HuH-7.5 (cell line): ENCODE results near the gene PTPRT.

ENCODE experiments used
- DNase-seq: peaks from one replicate; pipeline ENCODE4 v3.0.0; 2011; ENCODE audit warnings: low spot score

The PTPRT gene

DNA sequence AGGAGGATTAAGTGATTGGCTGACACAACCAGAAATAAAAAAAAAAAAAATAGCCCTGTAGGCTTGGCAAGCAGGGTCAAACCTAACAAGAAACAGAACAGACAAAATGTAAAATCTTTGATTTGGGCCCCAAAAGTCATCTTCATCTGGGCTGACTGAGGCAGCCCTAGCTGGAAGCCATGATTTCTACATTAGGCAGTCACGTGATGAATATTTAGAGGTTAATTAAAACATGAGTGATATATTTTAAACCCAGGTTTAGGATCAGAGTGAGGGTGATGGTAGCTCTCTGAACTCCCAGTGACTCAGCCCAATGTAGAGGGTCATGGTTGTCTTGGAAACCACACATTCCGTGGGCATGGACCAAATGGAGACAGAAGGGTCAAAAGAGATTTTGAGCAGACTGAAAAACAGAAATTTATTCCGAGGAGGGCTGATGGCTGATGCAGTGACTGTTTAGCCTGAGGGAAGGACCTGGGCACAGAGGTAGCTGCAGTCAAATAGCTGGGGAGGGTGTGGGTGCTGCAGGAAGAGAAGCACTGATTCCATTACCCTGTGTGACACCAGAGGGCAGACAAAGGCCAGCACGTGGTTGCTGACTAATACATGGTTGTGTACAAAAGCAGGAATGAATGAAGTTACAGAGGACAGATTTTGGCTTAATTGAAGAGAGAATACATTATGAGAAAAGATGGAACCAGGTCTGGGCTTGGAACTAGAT lies 998.4 kb downstream of the PTPRT start:
- no peak for DNase-seq

DNA sequence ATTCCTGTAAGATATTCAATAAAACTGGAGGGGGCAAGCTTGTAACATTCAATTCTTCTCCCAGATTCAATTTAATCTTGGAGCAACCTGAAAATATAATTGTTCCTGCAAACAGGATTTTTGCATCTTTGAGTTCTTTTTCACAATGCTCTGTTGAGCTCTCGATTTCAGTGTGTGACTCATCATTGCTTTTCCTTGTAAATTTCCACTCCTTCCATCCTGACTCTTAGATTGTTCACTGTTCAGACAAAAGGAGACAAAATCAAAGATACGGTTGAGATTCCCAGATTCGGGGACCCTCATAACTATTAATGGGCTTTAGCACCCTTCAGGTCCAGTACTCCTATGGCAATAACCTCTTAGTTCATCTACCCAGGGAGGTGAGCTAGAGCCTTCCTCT lies 999.6 kb downstream of the PTPRT start:
- no peak for DNase-seq

DNA sequence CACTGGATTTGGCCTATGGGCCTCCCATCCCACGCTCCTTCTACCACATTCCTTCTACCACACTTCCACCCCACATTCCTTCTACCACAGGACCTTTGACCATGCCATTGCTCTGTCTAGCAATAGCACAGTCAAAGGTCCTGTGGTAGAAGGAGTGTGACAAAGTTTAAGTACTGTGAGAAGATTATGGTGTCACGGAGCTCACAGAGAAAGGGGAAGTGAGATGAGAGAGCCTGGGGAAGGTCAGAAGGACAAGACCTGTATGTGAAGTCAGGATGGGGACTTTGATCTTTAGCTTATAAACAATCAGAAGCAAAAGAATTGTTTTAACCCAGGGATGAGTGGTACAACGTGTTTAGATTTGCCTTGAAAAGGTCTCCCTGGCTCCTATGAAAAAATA lies 1003.4 kb downstream of the PTPRT start:
- no peak for DNase-seq

DNA sequence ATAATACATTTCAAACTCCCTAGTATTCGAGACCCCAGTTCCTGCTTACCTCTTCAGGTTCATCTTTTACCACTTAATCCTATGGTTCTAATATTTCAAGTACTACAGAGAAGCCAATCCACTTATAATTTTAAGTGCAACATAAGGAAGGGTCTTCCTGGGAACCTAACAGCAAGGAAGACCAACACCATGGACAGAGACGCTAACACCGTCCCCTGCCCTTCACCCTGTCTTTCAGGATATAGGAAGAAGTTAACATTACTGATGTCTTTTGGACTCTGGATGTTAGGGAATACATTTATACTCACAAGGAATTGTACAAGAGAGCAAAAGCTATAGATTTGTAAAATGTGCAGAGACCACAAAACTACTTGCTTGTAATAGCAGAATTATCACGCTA lies 1006.6 kb downstream of the PTPRT start:
- no peak for DNase-seq

DNA sequence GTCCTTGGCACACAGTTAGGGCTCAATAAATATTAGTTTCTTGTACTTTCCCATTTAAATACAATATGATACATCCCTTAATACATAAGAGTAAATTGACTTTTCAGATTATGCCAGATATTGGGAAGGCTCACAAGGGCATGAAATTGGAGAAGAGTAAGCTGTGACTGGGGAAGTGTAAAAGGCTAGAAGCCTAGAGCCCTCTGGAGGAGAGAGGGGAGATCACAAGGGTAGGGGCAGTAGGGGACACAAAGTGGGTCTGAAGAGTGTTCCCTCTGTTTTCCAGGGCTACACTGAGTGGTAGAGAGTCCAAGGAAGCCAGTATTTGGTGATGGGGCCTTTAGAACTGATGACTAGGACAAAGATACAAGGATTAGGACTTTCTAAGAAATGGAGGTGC lies 1008.6 kb downstream of the PTPRT start:
- DNase-seq = no peak

DNA sequence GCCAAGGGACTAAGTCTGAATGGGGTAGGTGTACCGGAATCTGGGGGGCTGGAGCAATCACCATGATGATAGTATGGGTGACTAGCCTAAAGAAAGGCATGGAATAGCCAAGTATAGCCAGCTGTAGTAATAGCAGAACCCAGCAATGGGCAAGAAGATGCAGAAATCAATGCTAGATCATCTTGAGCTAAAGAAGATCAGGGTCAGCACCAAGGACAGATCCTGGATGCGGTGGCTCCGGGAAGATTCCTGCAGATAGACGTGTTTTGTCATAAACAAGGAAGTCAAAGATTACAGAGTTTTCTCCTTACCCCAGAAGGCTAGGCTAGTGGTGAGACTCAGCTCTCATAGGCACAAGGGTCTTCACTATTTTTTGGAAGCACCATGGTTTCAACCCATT lies 1009.9 kb downstream of the PTPRT start:
- no peak for DNase-seq

DNA sequence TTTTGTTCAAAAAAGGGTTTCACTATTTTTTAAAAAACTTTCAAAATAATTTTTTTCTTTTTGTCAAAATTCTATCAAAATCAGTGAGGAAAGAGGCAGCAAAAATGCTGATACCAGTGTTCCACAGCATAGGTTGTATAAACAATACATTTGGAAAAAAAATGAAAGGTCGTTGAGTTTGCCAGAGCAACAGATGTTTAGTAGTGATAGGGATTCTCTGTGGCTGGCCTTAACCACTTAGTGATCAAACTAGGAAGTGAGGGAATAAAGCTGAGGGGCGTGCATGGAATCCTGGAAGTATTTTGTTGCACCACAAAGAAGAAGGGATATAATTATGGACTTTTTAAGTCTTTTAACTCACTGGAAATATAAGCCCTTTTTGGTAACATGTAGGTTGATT lies 1016.3 kb downstream of the PTPRT start:
- DNase-seq = no peak

DNA sequence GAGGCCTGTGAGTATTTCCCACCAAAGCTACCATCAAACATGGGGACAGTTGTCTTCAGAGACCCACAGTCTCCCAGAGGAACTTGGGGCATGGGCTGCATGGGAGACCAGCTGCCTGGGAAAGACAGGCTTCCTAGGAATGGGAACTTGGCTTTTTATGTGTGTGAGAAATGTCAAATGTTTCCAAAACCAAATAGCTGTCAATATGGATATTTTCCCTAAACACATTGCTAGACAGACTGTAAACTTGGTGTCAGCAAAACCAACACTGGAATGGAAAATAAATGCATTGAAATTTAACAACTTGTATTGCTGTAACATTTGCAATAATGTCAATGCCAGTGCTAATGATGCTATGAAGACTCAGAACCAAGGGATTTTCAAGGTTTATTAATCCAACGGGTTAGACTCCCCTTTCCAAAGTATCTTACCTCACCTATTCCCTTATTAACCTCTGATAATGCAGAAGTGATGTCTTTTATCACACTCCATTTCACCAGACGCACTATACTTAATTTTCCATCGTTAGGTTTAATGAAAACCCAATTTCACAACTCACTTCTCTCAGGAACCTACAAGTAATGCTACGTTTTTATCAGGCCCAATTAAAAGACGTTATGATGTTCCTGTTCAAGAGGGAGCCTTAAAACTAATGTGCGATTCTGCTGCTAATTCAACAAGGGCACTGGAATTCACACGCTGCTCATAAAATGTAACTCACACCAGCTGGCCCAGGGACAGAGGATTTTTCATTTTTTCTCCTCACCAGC lies 1025.4 kb downstream of the PTPRT start:
- DNase-seq = no peak

DNA sequence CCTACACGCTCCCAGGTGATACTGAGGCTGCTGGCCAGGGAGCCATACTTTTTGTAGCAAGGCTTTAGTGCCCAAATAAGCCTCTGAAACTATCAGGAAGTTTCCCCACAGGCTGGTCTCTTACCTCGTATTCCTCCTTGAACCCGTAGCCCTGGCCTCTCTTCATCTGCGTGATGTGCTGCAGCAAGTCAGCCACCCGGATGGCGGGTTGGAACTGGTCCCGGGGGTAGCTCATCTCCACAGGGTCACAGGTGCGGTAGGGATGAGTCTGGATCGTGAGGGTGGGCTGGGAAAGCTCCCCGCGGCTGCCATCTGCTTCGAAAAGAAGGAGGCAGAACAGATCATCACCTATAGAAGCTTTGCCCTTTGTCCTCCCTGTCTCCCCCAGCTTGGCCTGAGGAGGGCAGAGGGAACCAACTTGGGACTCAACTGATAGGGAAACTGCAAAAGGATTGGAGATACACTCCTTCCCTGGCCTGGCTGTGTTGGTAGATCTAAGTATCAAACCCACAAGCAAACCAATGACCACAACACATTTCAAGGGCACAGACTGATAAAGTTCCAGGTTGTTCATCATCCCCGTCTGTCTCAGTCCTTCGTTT lies 1028.4 kb downstream of the PTPRT start:
- no peak for DNase-seq

DNA sequence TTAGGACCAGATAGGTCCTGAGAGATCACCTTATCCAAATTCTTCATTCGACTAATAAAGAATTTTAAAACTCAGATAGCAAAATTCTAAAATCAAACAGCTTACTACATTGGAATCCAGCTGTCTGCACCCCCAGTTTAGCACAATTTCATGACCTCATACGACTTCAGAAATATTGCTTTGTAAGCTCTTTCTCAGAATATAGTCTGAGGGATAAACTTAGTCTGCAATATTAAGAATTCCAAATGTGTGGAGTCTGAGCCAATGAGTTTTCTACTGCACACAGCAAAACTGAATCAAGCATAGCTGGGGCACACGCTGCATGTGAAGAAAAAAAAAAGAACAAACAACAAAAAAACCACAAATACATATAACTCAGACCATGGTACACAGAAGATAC lies 1029.9 kb downstream of the PTPRT start:
- DNase-seq = no peak

DNA sequence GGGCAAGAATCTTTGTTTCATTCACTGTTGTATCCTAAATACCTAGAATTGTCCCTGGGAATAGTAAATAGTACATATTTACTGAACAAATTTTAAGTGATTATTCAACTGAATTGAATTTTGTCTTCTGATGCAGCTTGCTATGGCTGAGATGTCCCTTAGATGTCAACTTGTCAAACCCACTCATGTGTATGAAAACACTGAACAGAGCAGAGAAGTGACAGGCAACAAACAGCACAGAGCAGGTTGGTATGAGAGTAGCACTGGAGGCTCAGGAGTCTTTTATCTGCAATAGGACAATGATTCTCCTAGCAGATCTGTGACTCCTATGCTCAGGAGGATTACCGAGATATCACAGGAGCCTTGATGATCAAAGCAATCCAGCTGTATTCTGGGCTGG lies 1031.4 kb downstream of the PTPRT start:
- no peak for DNase-seq

DNA sequence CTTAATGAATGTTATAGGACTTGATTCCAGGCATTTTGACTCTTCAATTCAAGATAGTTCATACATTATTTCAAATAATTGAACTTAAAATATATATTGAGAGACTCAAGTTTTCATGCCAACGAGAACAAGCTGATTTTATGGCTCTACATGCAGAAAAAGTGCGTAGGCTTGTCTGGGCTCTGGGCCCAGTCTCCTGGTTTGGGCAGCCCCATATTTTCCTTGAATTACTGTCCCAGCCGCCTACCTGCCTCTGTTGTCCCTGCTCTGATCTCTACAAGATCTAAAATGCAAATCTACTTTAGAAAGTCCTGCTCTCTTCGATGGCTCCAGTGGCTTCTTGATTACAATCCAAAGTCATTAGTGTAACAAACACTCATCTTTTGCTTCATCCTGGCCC lies 1034.1 kb downstream of the PTPRT start:
- DNase-seq = no peak

DNA sequence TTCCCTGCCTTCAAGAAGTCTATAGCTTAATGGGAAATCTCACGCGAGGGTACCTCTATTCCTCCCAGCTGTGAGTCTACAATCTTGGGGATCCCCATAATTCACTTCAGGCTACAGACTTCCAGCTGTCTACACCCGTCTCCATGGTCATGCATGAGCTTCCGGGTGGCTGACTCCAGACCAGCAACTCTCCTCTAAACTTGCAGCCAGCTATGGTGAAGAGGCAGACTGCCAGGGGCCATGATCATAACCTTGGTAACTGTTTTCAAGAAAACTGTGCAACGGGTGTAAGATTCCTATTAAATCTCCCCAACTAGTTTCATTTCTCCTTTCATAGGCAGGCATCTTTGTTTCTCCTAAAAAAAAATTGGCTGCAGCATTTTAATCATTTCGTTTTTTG lies 1037.1 kb downstream of the PTPRT start:
- no peak for DNase-seq

DNA sequence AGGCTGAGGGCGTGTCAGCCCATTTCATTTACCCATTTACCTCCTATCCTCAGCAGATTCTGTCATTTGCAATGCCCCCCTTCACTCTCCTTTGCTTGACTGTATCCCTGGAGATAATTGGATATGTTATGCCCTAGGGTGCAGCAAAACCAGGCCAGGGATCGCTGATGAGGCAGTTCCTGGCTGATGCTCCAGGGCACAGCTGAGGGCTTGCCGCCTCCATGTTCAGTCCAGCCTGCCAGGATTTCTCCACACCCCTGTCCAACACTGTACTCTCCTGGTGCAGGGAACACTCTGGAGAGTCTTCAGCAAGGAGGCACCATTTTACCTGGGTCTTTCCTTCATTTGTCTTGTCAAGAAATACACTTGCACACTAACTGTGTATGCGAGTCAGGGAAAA lies 1039.5 kb downstream of the PTPRT start:
- DNase-seq = no peak

DNA sequence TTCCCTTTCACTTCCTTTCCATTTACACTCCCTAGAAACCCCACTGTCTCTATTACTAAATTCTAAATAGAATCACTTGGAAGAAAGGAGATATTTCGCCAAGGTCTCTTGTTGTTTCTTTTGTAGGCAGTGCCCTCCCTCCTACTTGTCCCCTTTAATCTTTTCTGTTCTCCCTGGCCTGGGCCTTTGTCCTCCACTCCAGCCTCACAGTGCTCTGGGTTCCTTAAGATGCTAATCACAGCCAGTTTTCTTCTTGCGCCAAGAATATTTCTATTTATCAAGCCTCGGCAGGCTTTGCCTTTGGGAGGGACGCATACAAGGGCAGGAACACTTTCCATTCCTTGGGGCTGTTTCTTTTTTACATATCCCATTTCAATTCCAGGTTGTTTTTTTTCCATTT lies 1051.0 kb downstream of the PTPRT start:
- DNase-seq = no peak

DNA sequence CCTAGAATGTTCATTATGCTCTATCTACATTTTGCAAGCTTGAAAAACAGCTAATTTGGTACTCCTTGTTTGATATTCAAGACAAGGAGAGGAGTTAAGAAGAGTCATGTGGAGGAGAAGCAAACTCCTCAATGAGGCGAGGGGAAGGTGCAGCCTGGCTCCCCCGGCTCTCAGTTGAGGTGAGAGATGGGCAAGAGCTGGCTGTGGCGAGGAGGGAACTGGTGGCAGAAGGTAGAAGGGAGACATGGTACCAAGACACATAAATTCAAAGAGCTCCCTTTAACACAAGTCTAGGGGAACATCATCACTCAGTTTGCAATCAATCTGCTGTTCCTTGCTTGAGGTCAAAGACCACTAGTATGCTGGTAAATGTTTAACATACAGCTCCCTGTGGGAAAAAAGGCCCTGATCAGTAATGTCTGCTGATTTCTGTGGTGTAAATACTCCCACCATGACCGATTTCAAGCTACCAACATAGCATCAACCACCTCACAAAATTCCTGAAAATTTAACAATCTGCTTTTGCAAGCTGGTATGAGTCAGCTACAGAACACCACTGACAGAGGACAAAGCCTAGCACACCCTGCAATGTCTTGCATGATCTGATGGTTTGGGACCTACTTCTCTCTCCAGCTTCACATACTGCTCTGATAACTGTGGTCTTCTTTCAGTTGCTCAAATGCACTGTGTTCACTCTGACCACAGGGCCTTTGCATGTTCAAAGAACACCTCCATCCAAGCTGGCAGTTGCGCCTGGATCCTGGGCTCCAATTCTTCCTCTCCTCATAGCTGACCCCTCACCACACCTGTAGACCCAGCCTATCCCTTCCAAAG lies 1055.2 kb downstream of the PTPRT start:
- DNase-seq = no peak

DNA sequence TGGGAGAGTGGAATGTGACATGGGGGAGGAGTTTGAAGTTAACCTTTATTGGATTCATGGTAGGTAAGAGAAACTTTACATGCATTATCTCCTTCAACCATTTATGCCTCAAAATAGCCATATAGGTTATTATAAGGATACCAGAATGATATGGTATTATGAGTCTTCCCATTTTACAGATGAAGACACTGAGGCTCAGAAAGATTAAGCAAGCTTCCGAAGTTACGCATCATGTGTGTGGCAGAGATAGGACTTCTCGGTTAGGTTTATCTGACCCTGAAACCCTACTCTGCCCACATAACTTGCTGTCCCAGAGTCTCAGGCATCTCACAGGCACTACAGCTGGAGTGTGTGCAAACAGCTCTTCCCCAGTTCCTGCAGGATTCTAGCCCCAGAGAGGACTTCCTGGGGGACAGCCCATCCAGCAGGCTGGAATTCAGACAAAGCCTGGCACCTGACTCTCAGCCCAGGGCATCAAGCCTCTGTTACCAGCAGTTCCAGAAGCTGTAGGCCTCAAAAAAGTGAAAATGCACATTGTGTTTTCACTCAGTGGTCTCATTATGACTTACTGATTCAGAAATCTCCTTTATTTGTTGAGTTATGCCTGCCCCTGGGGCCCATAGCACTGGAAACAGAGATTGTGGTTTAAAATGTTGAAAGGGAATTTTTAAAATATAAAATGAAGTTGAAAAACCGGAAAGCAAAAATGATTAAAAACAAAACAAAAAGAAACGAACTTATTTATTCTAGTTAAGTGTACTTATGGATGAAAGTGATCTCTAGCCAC lies 1058.7 kb downstream of the PTPRT start:
- DNase-seq = no peak

DNA sequence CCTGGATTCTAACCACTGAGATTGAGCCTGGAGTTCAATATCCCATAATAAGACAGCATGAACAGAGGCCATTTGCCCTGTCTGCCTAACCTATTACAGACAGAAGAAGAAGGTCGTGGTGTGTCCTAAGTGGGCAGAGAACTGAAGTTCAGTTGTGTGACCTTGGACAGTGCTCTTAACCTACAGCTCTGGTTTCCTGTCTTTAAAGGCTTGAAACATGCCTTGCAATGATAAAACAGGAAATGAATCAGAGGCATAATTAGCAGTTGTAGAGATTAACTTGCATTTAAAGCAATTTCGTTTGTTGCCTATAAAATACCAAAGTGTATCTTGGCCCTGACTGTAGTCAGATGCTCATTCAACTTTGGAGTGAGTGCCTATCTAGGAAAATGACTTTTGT lies 1064.3 kb downstream of the PTPRT start:
- no peak for DNase-seq

DNA sequence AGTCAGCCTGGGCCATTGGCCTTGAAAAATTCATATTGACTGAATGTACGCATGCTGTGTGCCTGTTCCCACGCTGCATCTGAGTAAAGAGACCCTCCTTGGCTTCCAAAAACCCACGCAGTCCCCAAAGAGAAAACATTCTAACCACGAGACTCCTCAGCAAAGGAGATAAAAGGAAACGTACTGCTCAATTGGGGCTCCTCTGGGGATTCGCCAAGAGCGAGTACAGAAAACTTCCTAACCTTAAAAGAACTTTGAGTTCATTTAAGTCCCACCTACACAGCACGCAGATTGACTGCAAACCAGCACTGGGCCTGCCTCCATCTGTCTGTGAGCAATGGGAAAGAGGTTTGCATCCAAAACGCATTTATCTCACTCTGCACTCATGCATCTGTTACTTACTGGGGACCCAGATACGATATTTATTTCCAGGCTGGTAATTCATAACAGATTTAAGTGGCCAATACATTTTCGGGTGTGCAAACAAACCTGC lies 1065.7 kb downstream of the PTPRT start:
- DNase-seq = no peak

DNA sequence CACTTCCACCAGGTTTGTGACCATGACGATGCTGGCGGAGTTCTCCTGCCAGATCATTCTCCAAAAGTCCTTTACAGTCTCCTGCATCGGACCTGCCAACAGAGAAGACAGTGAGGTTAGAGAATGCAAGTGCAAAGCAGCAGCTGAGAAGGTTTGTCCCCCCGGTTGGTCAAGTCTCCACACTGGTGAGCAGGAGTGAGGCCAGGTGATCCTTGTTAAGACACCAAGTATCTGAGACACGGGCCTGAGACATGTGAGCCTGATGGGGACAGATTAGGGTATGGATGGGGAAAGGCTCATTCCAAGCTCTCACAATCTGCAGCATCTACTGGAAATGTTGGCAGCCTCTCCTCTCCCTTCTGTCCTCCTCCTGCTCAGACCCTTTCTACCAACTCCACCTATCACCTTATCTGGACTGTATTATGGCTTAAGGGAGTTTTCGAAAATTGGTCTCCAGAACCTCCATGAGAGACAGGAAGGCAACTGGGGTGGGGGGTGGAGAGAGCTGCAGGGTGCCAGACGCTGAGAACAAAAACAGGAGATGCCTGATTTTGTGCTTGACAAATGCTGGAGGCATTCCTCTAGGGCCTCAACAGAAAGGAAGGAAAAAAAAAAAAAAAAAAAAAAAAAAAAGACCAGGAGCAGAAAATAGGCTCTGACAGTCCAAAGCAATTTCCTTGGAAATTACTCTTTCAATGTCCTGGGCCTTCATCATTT lies 1071.1 kb downstream of the PTPRT start:
- no peak for DNase-seq

DNA sequence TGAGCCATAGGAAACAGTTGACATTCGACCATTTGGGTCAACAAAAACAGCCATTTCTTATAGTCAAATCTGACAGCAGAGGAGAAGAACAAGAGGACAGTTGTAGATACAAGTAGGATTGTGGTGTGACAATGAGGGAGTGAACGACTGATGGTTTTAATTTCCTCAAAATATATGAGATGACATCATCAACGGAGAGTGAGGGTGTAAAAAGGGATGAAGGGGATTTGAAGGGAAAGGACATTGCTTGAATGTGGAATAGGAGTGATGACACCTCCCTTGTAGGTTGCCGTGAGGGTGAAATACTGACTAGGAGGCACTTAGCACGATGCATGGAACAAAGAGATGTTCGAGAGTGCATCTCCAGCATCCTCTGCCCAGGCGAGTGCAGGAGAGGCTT lies 1071.7 kb downstream of the PTPRT start:
- no peak for DNase-seq
